ENCODE measurements around the gene SUSD1. TPM values are rescaled to one million over a fixed set of nuclear protein-coding genes. Genes with fewer than 3 reads are reported as not detected.

The SUSD1 gene
- total and polyA plus RNA-seq, 2 donors (not counting 3 experiments of a cell fraction or from before 2014, with no cell fraction given), result 33.1 to 37.8 TPM

DNA sequence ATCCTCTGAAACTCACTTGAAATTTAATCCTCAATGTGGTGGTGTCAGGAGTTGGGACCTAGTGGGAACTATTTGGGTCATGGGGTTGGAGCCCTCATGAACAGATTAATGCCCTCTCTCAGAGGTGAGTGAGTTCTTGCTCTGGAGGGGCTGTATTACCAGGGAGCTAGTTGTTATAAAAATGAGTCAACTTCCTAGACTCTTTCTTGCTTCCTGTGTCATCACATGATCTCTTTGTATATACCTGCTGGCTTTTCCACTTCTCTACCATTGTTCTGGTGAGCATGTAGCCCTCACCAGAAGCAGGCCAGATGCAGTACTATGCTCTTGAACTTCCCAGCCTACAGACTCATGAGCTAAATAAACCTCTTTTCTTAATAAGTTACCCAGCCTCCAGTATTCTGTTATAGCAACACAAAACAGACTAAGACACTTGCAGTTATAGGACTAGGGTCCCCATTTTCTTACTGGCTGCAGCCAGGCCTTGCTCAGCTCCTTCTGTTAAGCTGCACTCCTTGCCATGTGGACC is 127.5 kb downstream of the SUSD1 start:
- H3K4me1 ChIP-seq (ENCODE audit: control insufficient read depth, extremely low read depth, insufficient read depth, low read length), result peaks cover 34% of the 10 kb centered on the region
- peak; percentile 21 for FAIRE-seq
- intact Hi-C loops (cut with micrococcal nuclease), result no loop called here
- peaks cover 2% of the 10 kb centered on the region for H3K9me3 ChIP-seq (replicated peaks; ENCODE audit: control insufficient read depth, insufficient read depth, low read length)
- H3K79me2 ChIP-seq (ENCODE audit: control insufficient read depth, insufficient read depth, low read length), result no peaks in the 10 kb centered on the region
- no peak for DNase-seq (ENCODE audit: low read depth, low spot score)
- H3K9ac ChIP-seq (replicated peaks; ENCODE audit: extremely low read depth, insufficient read depth, low read length), result no peak overlapping the region
- ChIA-PET CTCF (no interaction called here), POLR2A (interaction anchor here (1.2 kb wide), 1 partner anchor 9 kb away, joined by 3 read pairs; no protein-coding TSS in a partner anchor)
- H3K9me1 ChIP-seq (replicated peaks; ENCODE audit: control insufficient read depth, extremely low read depth, insufficient read depth, low read length), result no peaks in the 10 kb centered on the region
- no peaks in the 10 kb centered on the region for H4K20me1 ChIP-seq (replicated peaks; ENCODE audit: control insufficient read depth, extremely low read depth, insufficient read depth, low read length)
- H2AFZ ChIP-seq (ENCODE audit: low read depth, low read length), result no peak overlapping the region
- no peaks in the 10 kb centered on the region for H3K36me3 ChIP-seq (ENCODE audit: control insufficient read depth in 2 of 2, extremely low read depth in 1 of 2, insufficient read depth in 2 of 2, low read length in 2 of 2)
- peak; percentile 44 for TF ChIP-seq FOS (IDR thresholded peaks at IDR 0.05; ENCODE audit: borderline replicate concordance, insufficient read depth, low read length)
- no peak for TF ChIP-seq MYC (IDR thresholded peaks at IDR 0.05; ENCODE audit: low read depth, low read length)
- no peak for TF ChIP-seq EZH2 (IDR thresholded peaks at IDR 0.05; ENCODE audit: borderline replicate concordance, low read depth, low read length, severe bottlenecking)
- TF ChIP-seq, protein P1, sequence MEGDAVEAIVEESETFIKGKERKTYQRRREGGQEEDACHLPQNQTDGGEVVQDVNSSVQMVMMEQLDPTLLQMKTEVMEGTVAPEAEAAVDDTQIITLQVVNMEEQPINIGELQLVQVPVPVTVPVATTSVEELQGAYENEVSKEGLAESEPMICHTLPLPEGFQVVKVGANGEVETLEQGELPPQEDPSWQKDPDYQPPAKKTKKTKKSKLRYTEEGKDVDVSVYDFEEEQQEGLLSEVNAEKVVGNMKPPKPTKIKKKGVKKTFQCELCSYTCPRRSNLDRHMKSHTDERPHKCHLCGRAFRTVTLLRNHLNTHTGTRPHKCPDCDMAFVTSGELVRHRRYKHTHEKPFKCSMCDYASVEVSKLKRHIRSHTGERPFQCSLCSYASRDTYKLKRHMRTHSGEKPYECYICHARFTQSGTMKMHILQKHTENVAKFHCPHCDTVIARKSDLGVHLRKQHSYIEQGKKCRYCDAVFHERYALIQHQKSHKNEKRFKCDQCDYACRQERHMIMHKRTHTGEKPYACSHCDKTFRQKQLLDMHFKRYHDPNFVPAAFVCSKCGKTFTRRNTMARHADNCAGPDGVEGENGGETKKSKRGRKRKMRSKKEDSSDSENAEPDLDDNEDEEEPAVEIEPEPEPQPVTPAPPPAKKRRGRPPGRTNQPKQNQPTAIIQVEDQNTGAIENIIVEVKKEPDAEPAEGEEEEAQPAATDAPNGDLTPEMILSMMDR (IDR thresholded peaks at IDR 0.05; ENCODE audit: extremely low read depth in 1 of 2, insufficient read depth in 1 of 2, low read depth in 1 of 2, low read length in 2 of 2), result no peak
- peak; percentile 14 for TF ChIP-seq JUN (IDR thresholded peaks at IDR 0.05; ENCODE audit: borderline replicate concordance, insufficient read depth, insufficient read length, low read depth)
- TF ChIP-seq, protein P2, sequence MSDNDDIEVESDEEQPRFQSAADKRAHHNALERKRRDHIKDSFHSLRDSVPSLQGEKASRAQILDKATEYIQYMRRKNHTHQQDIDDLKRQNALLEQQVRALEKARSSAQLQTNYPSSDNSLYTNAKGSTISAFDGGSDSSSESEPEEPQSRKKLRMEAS (IDR thresholded peaks at IDR 0.05; ENCODE audit: insufficient read depth, insufficient read length), result no peak
- no peak for TF ChIP-seq GATA2 (IDR thresholded peaks at IDR 0.05; ENCODE audit: insufficient read depth, insufficient read length, low read depth, low read length)
- TF ChIP-seq POLR2AphosphoS5 (IDR thresholded peaks at IDR 0.05; ENCODE audit: insufficient read depth, low read depth, low read length), result peak; percentile 33
- no peak for TF ChIP-seq POLR2A (IDR thresholded peaks at IDR 0.05; ENCODE audit: low read depth, low read length)
- no TSS peak for BruUV-seq (replicated peaks)
- H3K4me3 ChIP-seq (replicated peaks in 1 of 3; ENCODE audit: insufficient read depth in 1 of 3, low read depth in 1 of 3, low read length in 3 of 3), result no peak overlapping the region
- no peaks in the 10 kb centered on the region for H3K27me3 ChIP-seq (ENCODE audit: control insufficient read depth in 2 of 2, insufficient read depth in 2 of 2, low read length in 2 of 2)
- no peak overlapping the region for H3K4me2 ChIP-seq (ENCODE audit: insufficient read depth, low read length)
- dilution Hi-C loops (cut with MboI; ENCODE audit: extremely low pct_ligation_motif_present, low sequenced_read_pairs), result no loop called here
- peak overlapping the region; percentile 53 for H3K27ac ChIP-seq (ENCODE audit: insufficient read depth, low read depth, low read length)

All from endothelial cell of umbilical vein (primary cell).